Mesenchymal stem cell (in vitro differentiated cells and primary cell): Measurements from ENCODE around the gene CYP4F2. TPM values are rescaled to one million over a fixed set of nuclear protein-coding genes. Genes with fewer than 3 reads are reported as not detected.

Experiments used
- DNase-seq: peaks from one replicate; pipeline ENCODE4 v3.0.0-alpha.2; 2013
- H2AFZ ChIP-seq: one replicate; pipeline ENCODE4 v1.6.1; 2013; ENCODE audit warnings: low read depth, mild to moderate bottlenecking, control low read depth, inconsistent platforms, low read length, moderate library complexity
- H2AK5ac ChIP-seq: 2 replicates; pipeline ENCODE4 v1.6.1; 2013; ENCODE audit warnings: low read length, moderate library complexity, mild to moderate bottlenecking, inconsistent platforms; ENCODE audit not compliant: severe bottlenecking
- H2BK120ac ChIP-seq: one replicate; pipeline ENCODE4 v1.6.1; 2013; ENCODE audit warnings: low read depth, mild to moderate bottlenecking, inconsistent platforms, low read length, moderate library complexity
- H2BK12ac ChIP-seq, 2 experiments: one replicate each; pipeline ENCODE4 v1.6.1; 2013; ENCODE audit warnings: inconsistent platforms in 2 of 2, low read length in 2 of 2, mild to moderate bottlenecking in 2 of 2, moderate library complexity in 2 of 2, control low read depth in 1 of 2
- H2BK15ac ChIP-seq: one replicate; pipeline ENCODE4 v1.6.1; 2013; ENCODE audit warnings: mild to moderate bottlenecking, low read depth, inconsistent platforms; ENCODE audit not compliant: poor library complexity, severe bottlenecking
- H2BK5ac ChIP-seq: 2 replicates; pipeline ENCODE4 v1.6.1; 2013; ENCODE audit warnings: low read depth, mild to moderate bottlenecking, low read length, control low read depth, inconsistent platforms; ENCODE audit not compliant: poor library complexity, severe bottlenecking
- H3K14ac ChIP-seq, 2 experiments: one replicate each; pipeline ENCODE4 v1.6.1; 2013; ENCODE audit warnings: inconsistent platforms in 2 of 2, low read length in 2 of 2, control low read depth in 1 of 2, mild to moderate bottlenecking in 1 of 2, moderate library complexity in 1 of 2
- H3K18ac ChIP-seq, 2 experiments: one replicate each; pipeline ENCODE4 v1.6.1; 2013; ENCODE audit warnings: inconsistent platforms in 2 of 2, low read length in 2 of 2, control low read depth in 1 of 2, low read depth in 1 of 2, mild to moderate bottlenecking in 1 of 2
- H3K23ac ChIP-seq, 2 experiments: one replicate each; pipeline ENCODE4 v1.6.1; 2013; ENCODE audit warnings: inconsistent platforms in 2 of 2, low read length in 2 of 2, mild to moderate bottlenecking in 2 of 2, moderate library complexity in 2 of 2, control low read depth in 1 of 2
- H3K27ac ChIP-seq: 2 replicates; pipeline ENCODE4 v1.5.1; 2013; ENCODE audit warnings: mild to moderate bottlenecking, moderate library complexity, low read length, control low read depth, inconsistent platforms; ENCODE audit not compliant: poor library complexity, severe bottlenecking
- H3K27me3 ChIP-seq, 2 experiments: 2 replicates each; pipeline versions ENCODE4 v1.6.1 to v1.7.0; 2013; ENCODE audit warnings: low read length in 2 of 2, mild to moderate bottlenecking in 2 of 2, moderate library complexity in 2 of 2, control low read depth in 1 of 2, inconsistent platforms in 1 of 2; ENCODE audit not compliant: control insufficient read depth in 1 of 2, insufficient read depth in 1 of 2
- H3K36me3 ChIP-seq, 2 experiments: 2 replicates each; pipeline versions ENCODE4 v1.6.1 to v1.7.0; 2013; ENCODE audit warnings: low read length in 2 of 2, control low read depth in 1 of 2, inconsistent platforms in 1 of 2, low read depth in 1 of 2, mild to moderate bottlenecking in 1 of 2; ENCODE audit not compliant: insufficient read depth in 2 of 2, control insufficient read depth in 1 of 2
- H3K4ac ChIP-seq, 2 experiments: one replicate each; pipeline ENCODE4 v1.6.1; 2013; ENCODE audit warnings: inconsistent platforms in 2 of 2, low read length in 2 of 2, mild to moderate bottlenecking in 2 of 2, moderate library complexity in 2 of 2, control low read depth in 1 of 2, low read depth in 1 of 2
- H3K4me1 ChIP-seq: 2 replicates; pipeline ENCODE4 v1.6.1; 2013; ENCODE audit warnings: low read depth, low read length, control low read depth; ENCODE audit not compliant: control insufficient read depth, insufficient read depth
- H3K4me2 ChIP-seq: 2 replicates; pipeline ENCODE4 v1.6.1; 2013; ENCODE audit warnings: low read length, mild to moderate bottlenecking, inconsistent platforms; ENCODE audit not compliant: poor library complexity, severe bottlenecking
- H3K4me3 ChIP-seq, 2 experiments: 2 replicates each; pipeline versions ENCODE4 v1.5.1 to v1.7.0; 2013; ENCODE audit warnings: low read length in 2 of 2, mild to moderate bottlenecking in 2 of 2, control low read depth in 1 of 2, low read depth in 1 of 2; ENCODE audit not compliant: insufficient read depth in 1 of 2
- H3K79me1 ChIP-seq: replicated peaks from 2 replicates; pipeline ENCODE4 v1.6.1; 2013; ENCODE audit warnings: mild to moderate bottlenecking, control low read depth, low read length, inconsistent platforms; ENCODE audit not compliant: poor library complexity, severe bottlenecking
- H3K9ac ChIP-seq: 2 replicates; pipeline ENCODE4 v1.7.0; 2013; ENCODE audit warnings: mild to moderate bottlenecking, low read length, moderate library complexity
- H3K9me3 ChIP-seq: 2 replicates; pipeline ENCODE4 v1.7.0; 2013; ENCODE audit warnings: mild to moderate bottlenecking, low read length; ENCODE audit not compliant: control insufficient read depth
- H4K8ac ChIP-seq: one replicate; pipeline ENCODE4 v1.6.1; 2013; ENCODE audit warnings: inconsistent platforms, mild to moderate bottlenecking, low read length, moderate library complexity
- H4K91ac ChIP-seq: one replicate; pipeline ENCODE4 v1.6.1; 2013; ENCODE audit warnings: mild to moderate bottlenecking, low read length, inconsistent platforms
- WGBS: methylation state at CpG from one replicate; pipeline ENCODE4 v1.1.7; 2013; ENCODE audit warnings: mixed read lengths; 5-methylcytosine and 5-hydroxymethylcytosine counted together
- polyA plus RNA-seq, 2 experiments: library from polyadenylated mRNA; stranded (reverse); fragments of 200-250 nt; gene quantifications; one replicate each; pipeline ENCODE4 v1.2.3, GENCODE V29; 2013

CYP4F2 gene, protein sequence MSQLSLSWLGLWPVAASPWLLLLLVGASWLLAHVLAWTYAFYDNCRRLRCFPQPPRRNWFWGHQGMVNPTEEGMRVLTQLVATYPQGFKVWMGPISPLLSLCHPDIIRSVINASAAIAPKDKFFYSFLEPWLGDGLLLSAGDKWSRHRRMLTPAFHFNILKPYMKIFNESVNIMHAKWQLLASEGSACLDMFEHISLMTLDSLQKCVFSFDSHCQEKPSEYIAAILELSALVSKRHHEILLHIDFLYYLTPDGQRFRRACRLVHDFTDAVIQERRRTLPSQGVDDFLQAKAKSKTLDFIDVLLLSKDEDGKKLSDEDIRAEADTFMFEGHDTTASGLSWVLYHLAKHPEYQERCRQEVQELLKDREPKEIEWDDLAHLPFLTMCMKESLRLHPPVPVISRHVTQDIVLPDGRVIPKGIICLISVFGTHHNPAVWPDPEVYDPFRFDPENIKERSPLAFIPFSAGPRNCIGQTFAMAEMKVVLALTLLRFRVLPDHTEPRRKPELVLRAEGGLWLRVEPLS
- not detected for polyA plus RNA-seq (2013, experiment 1 of 2)
- polyA plus RNA-seq (2013, experiment 2 of 2) = not detected

DNA sequence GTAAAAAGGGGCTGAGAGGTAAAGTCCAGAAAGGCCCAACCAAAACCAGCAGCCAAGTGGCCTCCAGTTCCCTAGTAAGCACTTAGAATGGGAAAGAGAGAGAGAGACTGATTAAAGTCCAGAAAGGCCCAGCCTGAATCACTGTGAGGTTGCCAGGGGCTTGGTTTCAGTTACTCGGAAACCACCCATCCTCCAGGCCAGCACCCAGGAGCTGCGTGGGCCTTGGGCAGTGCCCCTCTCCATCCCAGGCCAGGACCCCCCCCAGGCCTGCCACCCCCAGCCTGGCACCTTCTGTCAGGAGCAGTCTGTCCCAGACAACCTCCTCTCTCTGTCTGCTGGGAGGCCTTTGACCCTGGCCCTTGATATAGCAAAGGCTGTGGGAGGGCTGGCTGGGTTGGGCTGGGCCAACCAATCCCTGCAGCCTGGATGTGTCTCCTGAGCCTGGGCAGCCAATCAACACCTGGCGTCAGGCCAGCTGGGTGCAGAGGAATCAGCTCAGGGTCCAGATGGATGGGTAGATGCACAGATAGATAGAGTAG, at the start of gene CYP4F2:
Gene CYP4F2 (minus strand): TSS at position 337 of the 539 bp plus-strand sequence. CDS start 463 bp downstream, outside the sequence.
- Histone ChIP-seq H3K4me1 (no peaks in the 10 kb centered on the region), H3K9me3 (no peaks in the 10 kb centered on the region), H3K27me3 (peaks cover 0 to 4% of the 10 kb centered on the region in 2 experiments), H2BK15ac (no peak within 1 kb of the TSS), H2AFZ (no peak within 1 kb of the TSS), H2BK12ac (no peak within 1 kb of the TSS), H3K79me1 (no peaks in the 10 kb centered on the region), H3K27ac (no peak within 1 kb of the TSS), H2BK5ac (no peak within 1 kb of the TSS), H4K8ac (no peak within 1 kb of the TSS), H3K4me2 (no peak within 1 kb of the TSS), H3K14ac (no peak within 1 kb of the TSS), H4K91ac (no peak within 1 kb of the TSS), H2AK5ac (no peak within 1 kb of the TSS), H3K4ac (no peak within 1 kb of the TSS), H3K36me3 (no peaks in the 10 kb centered on the region), H2BK120ac (no peak within 1 kb of the TSS), H3K23ac (no peak within 1 kb of the TSS), H3K18ac (no peak within 1 kb of the TSS), H3K9ac (no peak within 1 kb of the TSS), H3K4me3 (no peak within 1 kb of the TSS)
- WGBS = 68% methylated on average over 3 of the region's 3 CpGs
- DNase-seq = no peak

DNA sequence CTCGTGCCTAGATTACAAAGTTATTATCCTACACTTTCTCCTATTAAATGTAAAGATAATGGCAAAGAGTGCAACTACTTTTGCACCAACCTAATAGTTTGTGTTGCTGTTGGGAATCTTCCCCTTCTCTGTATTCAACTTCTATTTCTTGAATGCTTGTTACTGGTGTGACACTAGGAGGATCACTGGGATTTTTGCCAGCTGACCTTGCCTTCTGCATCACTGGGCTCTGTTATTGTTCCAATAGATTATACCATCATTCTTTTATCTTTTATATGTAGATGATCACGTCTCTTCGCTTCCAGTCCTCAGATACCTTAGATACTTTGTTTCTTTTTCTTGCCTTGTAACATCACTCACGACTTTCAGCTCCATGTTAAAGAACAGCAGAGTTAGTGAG, 47.4 kb upstream of the CYP4F2 start:
- Histone ChIP-seq H2BK120ac (no peak overlapping the region), H3K27me3 (no peaks in the 10 kb centered on the region), H2AFZ (no peak overlapping the region), H3K18ac (no peak overlapping the region), H3K36me3 (no peaks in the 10 kb centered on the region), H2AK5ac (no peak overlapping the region), H3K4me1 (no peaks in the 10 kb centered on the region), H3K23ac (no peak overlapping the region), H3K9ac (no peak overlapping the region), H2BK15ac (no peak overlapping the region), H3K4me2 (no peak overlapping the region), H3K27ac (no peak overlapping the region), H3K14ac (no peak overlapping the region), H3K9me3 (peaks cover 24% of the 10 kb centered on the region), H2BK5ac (no peak overlapping the region), H3K4ac (no peak overlapping the region), H3K4me3 (no peak overlapping the region), H4K91ac (no peak overlapping the region), H3K79me1 (no peaks in the 10 kb centered on the region), H4K8ac (no peak overlapping the region), H2BK12ac (no peak overlapping the region)
- no CpG with 5 or more reads among the region's 4 CpGs for WGBS
- DNase-seq = no peak

DNA sequence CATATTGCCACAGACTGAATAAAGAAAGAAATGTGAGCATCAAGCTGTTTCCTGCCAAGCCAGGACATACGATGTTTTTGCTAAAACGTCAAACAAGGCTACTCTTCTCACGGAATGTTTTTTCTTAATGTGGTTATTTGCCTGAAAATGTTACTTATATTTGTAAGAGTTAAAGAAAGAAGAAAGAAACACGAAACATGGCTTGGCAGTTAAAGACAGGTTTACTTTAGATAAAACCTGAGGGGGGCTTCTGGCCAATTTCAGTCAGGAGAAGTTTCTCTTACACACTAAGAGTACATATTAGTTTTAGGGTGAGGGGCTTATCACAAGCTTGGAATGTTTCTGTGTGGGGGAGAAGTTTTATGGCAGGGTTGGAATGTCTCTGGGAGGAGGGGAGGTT, 46.5 kb upstream of the CYP4F2 start:
- 66% methylated on average over 4 of the region's 4 CpGs for WGBS
- no peak overlapping the region for H2AK5ac ChIP-seq

DNA sequence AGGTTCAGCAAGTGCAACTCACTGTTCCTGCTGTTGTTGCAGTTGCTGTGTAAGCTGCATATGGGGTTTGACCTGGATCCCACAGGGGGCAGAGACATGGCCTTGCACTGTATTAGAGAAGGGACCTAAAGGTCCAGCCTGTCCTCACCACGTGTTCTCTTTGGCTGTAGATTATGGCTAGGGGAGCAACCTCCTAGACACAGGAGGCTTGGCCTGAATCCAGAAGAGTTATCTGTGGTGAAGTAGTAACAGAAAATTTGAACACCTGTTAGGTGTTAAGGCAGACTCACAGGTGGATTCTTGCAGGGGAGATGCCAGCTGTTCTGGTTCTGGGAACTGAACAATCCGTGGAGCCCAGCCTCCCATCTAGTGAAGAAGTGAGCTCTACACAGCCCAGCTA, 39.9 kb upstream of the CYP4F2 start:
- Histone ChIP-seq H2BK15ac (no peak overlapping the region), H4K8ac (no peak overlapping the region), H3K18ac (no peak overlapping the region), H3K27me3 (peaks cover 0 to 3% of the 10 kb centered on the region in 2 experiments), H3K4me3 (no peak overlapping the region), H2BK120ac (no peak overlapping the region), H2BK5ac (no peak overlapping the region), H3K4me1 (no peaks in the 10 kb centered on the region), H3K9ac (no peak overlapping the region), H3K23ac (no peak overlapping the region), H2BK12ac (no peak overlapping the region), H3K4ac (no peak overlapping the region), H2AK5ac (no peak overlapping the region), H3K36me3 (no peaks in the 10 kb centered on the region), H3K4me2 (no peak overlapping the region), H3K14ac (no peak overlapping the region), H3K27ac (no peak overlapping the region), H3K79me1 (no peaks in the 10 kb centered on the region), H4K91ac (no peak overlapping the region), H2AFZ (no peak overlapping the region), H3K9me3 (peaks cover 13% of the 10 kb centered on the region)
- DNase-seq = no peak
- 28% methylated on average over 2 of the region's 2 CpGs for WGBS

More for the DNA sequence above, 46.5 kb upstream of the CYP4F2 start:
- H3K4me3 ChIP-seq = no peak overlapping the region
- no peak overlapping the region for H4K91ac ChIP-seq
- no peak overlapping the region for H3K14ac ChIP-seq
- H3K23ac ChIP-seq = no peak overlapping the region
- no peaks in the 10 kb centered on the region for H3K79me1 ChIP-seq
- no peak overlapping the region for H2BK5ac ChIP-seq
- no peaks in the 10 kb centered on the region for H3K27me3 ChIP-seq
- H2AFZ ChIP-seq = no peak overlapping the region
- no peaks in the 10 kb centered on the region for H3K36me3 ChIP-seq
- H4K8ac ChIP-seq = no peak overlapping the region
- no peak overlapping the region for H2BK12ac ChIP-seq
- H2BK120ac ChIP-seq = no peak overlapping the region
- no peak overlapping the region for H3K9ac ChIP-seq
- no peak overlapping the region for H3K4me2 ChIP-seq
- H3K9me3 ChIP-seq = peaks cover 22% of the 10 kb centered on the region
- H3K18ac ChIP-seq = no peak overlapping the region
- H3K4ac ChIP-seq = no peak overlapping the region
- H2BK15ac ChIP-seq = no peak overlapping the region
- DNase-seq = no peak
- H3K27ac ChIP-seq = no peak overlapping the region
- no peaks in the 10 kb centered on the region for H3K4me1 ChIP-seq
